GM08714 (cell line): ENCODE data around the gene TANC2.
A peak's percentile ranks its signal among the peaks of the same experiment; 100 is the strongest.
"Not testable (repeated sequence)": the region's sequence is repeated elsewhere in the genome, so short reads cannot be mapped to it uniquely, and the experiment has no call there.

Experiments
- H3K4me3 ChIP-seq: fragments of 200-500 bp; sonication (Bioruptor generic); 2 replicates; pipeline ENCODE4 v1.5.1; 2014; ENCODE audit warnings: mild to moderate bottlenecking, low read length, inconsistent platforms
- ZNF274 ChIP-seq: IDR thresholded peaks from 2 replicates; pipeline ENCODE4 v1.6.1; 2012; ENCODE audit warnings: mild to moderate bottlenecking, low read depth, low read length

The TANC2 gene

DNA sequence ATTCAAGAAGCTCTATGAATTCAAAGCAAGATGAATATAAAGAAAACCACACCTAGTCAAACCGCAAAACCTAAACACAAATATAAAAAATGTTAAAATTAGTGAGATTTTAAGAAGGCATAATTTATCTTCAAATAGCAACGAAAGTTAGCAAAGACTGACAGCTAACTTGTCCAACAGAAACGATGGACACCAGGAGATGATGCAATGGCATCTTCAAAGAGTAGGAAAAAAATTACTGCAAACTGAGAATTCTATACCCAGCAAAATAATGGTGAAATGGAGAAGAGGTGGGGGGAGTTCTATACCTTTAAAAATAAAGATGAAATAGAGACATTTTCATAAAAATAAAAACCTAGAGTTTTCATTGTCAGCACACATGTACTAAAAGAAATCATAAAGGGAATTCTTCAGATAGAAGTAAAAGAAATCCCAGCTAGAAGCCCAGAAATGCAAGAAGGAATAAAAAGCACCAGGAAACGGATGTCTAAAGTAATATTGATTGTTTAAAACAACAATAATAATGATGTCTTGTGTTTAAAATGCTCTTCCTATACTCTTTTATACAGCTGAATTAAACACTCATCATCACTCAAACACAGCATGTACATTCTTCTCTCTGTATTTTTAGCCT is 24.6 kb upstream of the TANC2 start:
- no peak overlapping the region for H3K4me3 ChIP-seq
- TF ChIP-seq ZNF274: no peak

DNA sequence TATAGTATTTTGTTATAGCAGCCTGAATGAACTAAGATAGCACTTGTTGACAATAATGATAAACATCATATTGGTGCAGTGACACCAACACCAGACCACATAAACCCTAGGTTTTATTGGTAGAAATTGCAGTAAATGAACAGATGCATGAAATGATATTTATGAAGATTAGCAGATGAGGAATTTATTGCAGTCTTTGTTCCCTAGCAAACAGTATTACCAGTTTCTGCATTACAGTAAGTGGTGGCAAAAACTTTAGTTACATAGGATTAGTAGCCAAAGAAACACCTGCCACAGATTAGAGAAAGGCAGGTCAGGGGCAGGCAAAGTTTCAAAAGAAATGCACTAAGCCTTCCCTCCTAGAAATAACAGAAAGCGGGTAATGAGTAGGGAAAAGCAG is 17.7 kb upstream of the TANC2 start:
- no peak overlapping the region for H3K4me3 ChIP-seq
- TF ChIP-seq ZNF274: no peak

DNA sequence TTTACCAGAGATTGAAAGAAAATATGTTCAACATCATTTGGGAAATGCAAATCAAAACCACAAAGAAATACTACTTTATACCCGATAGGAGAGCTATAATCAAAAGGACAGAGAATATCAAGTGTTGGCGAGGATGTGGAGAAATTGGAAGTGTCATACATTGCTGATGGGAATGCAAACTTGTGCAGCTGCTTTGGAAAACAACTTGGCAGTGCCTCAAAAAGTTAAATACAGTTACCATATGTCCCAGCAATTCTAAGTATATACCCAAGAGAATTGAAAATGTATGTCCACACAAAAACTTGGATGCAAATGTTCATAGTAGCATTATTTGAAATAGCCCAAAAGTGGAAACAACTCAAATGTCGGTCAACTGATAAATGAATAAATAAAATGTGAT is 17.0 kb upstream of the TANC2 start:
- no peak for TF ChIP-seq ZNF274

DNA sequence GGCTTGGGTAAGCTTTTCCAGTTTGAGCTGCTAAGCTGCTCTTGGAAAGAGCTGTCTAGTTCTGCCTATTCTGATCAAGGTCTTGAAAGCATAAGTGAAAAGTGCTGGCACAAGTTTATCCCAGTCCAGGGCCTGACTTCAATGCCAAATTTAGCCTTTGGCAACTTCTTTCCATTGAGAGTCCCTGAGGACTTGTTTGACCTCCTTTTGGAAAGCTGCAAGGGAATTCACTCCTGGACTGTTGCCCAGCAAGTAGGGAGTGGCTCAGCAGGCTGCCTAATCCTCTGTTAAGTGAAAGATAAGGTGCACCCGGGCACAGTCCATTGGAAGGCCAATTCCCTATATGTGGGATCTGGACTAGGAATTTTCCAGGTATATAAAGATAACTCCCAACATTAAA is 16.0 kb upstream of the TANC2 start:
- H3K4me3 ChIP-seq: no peak overlapping the region
- no peak for TF ChIP-seq ZNF274

More for the DNA sequence above, 17.0 kb upstream of the TANC2 start:
- no peak overlapping the region for H3K4me3 ChIP-seq

DNA sequence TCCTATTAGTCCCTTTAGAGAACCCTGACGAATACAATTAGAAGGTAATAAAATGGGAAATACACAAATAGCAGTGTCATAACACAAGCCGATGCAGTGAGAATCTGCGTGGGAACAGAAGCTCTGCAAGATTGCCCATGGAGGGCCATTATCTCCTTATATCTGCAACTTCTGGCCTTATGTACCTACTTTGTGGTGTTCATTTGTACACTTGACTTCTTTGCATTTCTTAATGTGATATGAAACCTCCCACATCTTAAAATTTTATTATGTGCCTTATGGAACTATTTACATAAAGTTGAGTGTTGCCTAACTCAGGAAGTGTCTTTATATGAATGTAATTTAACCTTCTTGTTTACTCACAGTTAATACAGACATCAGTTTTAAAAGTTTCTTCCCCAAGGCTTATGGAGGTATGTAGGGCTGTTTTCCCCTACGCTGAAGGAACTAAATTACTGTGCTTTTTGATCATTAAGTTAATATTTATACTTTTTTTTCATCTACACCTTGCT is 10.1 kb upstream of the TANC2 start:
- H3K4me3 ChIP-seq: no peak overlapping the region
- TF ChIP-seq ZNF274: no peak

DNA sequence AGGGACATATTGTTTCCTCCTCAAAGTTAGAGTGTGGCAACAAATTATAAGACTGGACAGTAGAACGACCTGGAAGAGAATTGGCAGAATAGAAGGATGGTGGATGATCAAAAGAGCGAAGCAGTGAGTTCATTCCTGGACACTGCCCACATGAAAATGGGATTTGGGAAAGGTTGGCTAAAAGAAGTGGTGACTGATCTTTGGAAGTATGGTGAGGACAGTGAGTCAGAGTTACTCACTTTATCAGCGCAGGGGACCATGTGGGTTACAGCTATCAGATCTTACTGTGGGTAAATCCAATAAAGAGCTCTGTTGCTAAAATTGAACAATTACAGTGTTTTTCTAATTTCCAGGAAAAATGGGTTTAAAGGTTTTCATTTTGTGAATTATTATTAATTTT is 2.7 kb upstream of the TANC2 start:
- no peak overlapping the region for H3K4me3 ChIP-seq
- no peak for TF ChIP-seq ZNF274

DNA sequence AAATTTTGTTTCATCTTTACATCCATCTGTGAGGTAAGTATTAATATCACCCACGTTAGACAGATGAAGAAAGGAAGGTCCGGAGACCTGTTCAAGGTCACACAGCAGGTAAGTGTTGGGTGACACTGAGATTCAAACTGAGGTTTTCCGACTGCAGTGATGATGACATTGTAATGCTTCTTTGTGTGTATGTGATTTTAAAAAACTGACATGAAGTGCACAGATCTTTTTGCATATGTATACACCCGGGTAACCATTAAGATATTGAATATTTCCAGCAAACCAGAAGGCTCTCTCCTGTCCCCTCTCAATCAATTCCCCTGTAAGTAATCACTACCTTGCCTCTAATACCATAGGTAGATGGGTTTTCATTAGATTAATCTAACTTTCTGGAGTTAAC is 1.5 kb upstream of the TANC2 start:
- TF ChIP-seq ZNF274: no peak
- no peak overlapping the region for H3K4me3 ChIP-seq

DNA sequence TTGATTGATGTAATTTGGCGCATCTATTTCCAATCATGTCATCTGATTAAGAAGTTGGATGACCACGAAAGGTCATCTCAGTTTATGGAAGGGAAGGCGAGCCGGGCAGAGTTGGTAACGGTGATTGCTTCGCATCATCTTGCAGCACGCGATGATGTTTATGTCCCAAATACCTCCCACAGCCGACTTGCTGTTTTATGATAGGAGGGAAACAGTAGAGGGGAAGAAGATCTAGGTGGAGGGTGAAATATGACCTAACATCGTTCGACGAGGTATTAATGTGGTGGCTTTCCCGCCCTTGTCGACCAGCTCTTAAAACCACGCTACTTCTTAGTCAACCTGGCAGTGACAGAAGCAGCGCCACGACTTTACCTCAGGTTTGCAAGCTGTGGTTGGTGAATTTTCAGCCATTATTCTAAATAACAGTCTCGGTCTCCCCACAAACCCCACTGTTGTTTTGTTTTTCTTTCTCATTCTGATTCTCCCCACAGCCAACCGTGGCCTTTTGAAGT is 805 bp upstream of the TANC2 start:
- H3K4me3 ChIP-seq: no peak overlapping the region
- no peak for TF ChIP-seq ZNF274

DNA sequence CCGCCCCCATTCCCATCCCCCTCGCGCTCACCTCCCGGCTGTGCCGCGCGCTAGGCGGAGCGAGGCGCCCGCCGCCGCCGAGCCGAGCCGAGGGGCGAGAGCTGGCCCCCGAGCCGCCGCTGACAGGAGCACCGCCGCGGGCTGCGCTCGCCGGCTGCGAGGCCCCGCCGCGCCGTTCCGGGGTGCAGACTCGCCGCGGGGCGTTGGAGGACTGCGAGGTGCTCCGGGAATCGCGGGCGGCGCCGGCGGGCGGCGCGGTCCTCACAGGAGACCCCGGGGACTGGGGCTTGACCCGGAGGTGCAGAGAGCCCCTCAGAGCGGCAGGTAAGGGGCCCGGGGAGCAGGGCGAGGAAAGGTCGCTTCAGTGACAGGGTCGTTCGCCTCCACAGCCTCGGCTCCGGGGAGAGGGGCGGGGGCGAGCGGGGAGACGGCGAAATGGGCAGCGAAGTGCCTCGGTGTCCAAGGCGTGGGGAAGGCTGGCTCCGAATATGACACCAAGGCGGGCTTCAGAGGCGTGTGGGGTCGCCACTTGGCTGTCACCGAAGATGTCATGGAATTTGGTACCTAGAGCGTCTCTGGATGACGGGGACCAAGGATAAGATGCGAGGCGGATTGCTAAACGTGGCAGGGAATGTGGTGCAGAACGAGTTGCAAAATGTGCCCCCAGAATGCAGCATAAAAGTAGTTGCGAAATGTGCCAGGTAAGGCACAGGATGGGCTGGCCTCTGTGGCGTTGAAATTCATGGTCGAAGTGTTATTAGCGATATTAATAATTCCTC is 580 bp downstream of the TANC2 start:
- peak overlapping the region; percentile 66 for H3K4me3 ChIP-seq
- TF ChIP-seq ZNF274: no peak

DNA sequence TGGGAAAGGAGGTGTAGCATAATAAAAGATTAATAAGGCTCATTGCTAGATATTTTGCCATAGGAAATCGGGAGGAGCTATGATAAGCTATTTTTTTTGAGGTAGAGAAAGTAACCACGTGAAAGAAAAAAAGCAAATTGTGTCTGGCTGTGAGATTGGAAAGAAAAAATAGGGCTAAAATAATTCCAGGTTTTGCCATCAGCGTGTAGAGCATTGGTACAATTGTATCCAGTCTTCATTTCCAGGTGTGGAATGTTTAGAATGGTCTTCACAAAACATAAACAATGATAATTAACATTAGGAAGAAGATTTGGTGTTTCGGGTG is 1.1 kb downstream of the TANC2 start:
- H3K4me3 ChIP-seq: peak overlapping the region; percentile 66; the same call in 1 of the 2 replicates
- no peak for TF ChIP-seq ZNF274

DNA sequence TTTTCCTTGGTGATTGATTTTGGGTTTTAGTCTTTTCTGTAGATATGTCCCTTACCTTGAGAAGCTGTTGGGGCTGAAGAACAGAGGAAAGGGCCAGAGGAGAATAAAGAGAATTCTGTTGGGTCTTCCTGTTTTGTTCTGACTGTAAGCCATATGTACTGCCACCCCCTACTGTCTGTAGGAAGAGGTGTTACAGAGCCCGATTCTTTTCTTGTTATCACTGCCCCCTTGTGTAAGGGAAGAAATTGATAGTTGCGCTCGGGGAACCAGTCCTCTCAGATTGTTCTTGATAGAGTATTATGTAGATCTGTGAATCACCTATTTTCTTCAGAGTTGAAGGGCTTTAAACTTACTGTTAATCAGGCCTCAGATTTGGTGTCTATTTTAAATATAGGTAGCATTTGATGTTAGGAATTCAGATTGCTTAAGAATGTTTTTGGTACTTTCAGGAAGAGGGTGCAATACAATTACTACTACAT is 2.4 kb downstream of the TANC2 start:
- no peak for TF ChIP-seq ZNF274
- no peak overlapping the region for H3K4me3 ChIP-seq

DNA sequence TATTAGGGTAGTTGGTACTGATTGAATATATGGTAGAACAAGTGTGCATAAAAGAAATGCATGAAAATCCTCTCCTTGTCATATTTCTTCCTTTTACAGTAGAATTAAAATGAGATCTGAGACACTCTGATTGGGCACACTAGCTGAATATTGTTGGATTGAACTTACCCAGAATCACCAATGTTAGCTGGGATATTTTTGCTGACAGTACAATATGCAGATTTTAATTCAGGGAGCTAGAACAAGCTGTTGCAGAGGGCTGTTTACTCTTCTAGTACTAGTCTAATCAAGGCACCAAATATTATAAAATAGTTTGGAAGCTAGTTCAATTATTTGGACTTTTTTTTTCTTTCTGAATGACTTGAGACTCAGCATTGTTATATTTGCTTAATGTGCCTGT is 4.6 kb downstream of the TANC2 start:
- no peak for TF ChIP-seq ZNF274

DNA sequence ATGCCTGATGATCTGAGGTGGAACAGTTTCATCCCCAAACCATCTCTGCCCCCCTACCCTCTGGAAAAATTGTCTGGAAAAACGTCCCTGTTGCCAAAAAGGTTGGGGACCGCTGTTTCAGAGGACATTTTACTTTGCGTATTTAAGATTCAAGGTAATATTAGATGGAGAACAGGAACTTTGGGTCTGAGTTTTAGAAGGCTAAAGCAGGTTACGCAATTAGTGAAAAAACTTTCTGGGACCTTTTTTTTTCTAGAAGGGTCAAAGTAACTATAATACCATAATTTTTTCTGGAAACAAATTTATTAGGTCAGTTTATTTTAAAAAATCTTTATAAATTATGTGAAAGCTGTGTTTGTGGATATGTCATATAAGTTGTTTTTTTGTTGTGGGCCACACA is 5.8 kb downstream of the TANC2 start:
- no peak for TF ChIP-seq ZNF274
- H3K4me3 ChIP-seq: no peak overlapping the region

More for the DNA sequence above, 4.6 kb downstream of the TANC2 start:
- no peak overlapping the region for H3K4me3 ChIP-seq

DNA sequence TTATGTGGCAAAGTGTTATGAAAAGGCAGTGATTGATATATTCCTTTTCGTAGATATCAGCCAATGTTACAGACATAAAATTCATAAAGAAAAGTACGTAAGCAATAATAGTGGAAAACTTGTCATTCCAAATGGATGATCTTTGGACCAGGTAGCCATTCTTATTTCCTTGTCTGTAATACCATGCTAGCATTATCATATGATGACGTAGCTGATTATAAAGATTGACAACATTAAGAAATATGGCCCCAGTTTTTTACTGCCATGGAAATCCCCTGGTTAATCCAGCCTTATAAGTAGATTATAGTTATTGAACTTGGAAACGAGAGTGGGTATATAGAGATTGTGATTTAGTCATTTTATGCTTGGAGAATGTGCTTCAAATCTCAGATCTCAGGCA is 8.8 kb downstream of the TANC2 start:
- H3K4me3 ChIP-seq: no peak overlapping the region
- no peak for TF ChIP-seq ZNF274

DNA sequence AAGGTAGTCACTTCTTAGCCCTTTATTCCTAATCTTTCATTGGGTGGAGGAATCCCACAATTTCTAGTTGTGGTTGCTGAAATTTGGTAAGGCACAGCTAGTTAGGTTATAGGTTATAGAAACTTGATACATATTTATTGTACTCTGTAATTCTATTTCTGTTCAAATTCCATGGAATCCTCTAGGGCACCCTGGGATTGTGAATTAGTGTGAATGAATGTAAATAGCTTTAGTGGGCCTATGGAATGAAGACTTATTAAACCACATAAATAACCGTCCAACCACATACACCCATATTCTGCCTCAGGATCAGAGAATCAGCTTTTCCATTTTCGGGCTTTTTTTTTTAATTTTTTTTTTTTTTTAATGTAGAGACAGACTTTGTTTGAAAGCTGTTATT is 9.2 kb downstream of the TANC2 start:
- no peak for TF ChIP-seq ZNF274
- no peak overlapping the region for H3K4me3 ChIP-seq

DNA sequence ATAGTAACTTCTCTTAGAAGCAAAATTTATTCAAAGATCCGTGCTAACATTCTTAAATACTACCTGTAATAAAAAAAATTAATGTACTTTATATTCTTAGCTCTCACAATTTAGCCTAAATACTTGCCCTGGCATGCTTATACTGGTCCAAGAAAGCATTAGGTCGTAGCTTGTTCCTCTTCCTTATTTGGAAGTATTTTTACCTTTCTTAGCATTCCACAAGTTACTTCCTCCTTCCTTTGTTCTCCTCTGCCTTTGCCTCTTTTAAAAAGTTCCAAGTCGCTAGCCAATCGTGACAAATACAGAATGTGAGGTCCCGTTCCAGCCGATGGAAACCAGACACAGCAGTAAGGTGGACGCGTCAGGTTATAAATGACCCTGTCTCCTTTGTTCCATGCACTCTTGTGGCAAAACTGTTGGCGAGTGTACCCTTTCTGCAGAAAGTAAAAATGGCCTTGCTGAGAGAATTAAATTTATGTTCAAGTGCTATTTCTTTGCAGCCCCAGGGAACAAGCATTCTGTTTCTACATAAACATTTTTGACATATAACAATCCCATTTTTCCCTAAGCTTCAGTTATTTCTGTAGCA is 10.7 kb downstream of the TANC2 start:
- H3K4me3 ChIP-seq: not testable (repeated sequence)
